AG10803 (cell line): ENCODE measurements around the gene CCPG1.

Experiments
- DNase-seq: peaks from one replicate; pipeline ENCODE4 v3.0.0; 2010; ENCODE audit warnings: low read depth
- H3K4me3 ChIP-seq: 2 replicates; pipeline ENCODE4 v1.5.1; 2011; ENCODE audit warnings: mild to moderate bottlenecking, low read length, control low read depth
- TF ChIP-seq, protein P1 (sequence below): conservative IDR thresholded peaks from 2 replicates; pipeline ENCODE4 v1.5.1; 2011; ENCODE audit warnings: mild to moderate bottlenecking, low read length, control low read depth, inconsistent platforms

Gene CCPG1

DNA sequence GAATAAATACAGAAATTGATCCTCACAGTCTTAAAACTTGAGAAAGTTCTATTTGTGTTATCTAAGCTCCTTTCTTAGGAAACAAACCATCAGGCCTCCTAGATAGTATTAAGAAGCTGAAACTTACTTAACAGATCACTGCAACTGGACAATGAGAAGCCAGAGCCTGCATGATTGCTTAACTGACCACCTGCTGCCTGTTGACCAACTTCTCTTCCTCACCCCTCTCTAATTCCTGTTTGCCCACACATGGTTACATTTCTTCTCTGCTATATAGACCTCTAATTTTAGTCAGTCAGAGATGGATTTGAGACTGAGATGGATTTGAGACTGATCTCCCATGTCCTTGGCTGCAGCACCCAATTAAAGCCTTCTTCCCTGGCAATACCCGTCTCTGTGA, 13.5 kb downstream of the CCPG1 start:
- DNase-seq = peak; percentile 26
- H3K4me3 ChIP-seq = no peak overlapping the region
- TF ChIP-seq, protein P1, sequence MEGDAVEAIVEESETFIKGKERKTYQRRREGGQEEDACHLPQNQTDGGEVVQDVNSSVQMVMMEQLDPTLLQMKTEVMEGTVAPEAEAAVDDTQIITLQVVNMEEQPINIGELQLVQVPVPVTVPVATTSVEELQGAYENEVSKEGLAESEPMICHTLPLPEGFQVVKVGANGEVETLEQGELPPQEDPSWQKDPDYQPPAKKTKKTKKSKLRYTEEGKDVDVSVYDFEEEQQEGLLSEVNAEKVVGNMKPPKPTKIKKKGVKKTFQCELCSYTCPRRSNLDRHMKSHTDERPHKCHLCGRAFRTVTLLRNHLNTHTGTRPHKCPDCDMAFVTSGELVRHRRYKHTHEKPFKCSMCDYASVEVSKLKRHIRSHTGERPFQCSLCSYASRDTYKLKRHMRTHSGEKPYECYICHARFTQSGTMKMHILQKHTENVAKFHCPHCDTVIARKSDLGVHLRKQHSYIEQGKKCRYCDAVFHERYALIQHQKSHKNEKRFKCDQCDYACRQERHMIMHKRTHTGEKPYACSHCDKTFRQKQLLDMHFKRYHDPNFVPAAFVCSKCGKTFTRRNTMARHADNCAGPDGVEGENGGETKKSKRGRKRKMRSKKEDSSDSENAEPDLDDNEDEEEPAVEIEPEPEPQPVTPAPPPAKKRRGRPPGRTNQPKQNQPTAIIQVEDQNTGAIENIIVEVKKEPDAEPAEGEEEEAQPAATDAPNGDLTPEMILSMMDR = no peak

DNA sequence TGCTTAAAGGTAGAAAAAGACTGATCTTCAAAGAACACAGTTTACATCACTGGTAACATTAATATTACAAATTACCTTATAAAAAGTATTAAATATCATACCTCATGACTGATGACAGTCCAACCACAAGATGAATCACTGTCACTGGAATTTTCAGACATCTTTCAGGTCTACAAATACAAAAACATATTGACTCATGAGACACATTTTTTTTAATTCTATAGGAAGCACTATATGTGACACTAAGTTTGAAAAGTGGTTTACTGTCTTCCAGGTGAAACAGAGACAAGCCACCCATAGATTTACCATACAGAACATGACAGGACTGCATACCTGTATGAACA, 18.9 kb downstream of the CCPG1 start:
- TF ChIP-seq, protein P1 = no peak
- H3K4me3 ChIP-seq = no peak overlapping the region
- DNase-seq = peak; percentile 6

DNA sequence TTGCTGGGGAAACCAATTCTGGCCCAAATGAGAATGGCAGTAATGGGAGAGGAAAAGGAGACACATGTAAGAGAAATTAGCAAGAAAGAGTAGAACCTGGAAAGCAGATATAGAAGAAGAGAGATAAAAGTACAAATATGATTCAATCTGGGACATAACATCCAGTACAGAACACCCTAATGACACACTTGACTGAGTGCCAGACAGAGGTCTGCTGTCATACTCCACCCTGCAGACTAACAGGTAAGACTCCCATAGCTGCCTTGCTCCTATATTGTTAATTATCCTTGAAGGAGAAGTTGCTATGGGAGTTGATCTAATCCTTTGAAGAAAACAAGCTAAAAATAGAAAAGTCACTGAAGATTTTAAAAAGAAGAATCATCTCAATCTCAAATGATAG, 21.1 kb downstream of the CCPG1 start:
- no peak for DNase-seq
- TF ChIP-seq, protein P1 = no peak
- no peak overlapping the region for H3K4me3 ChIP-seq

DNA sequence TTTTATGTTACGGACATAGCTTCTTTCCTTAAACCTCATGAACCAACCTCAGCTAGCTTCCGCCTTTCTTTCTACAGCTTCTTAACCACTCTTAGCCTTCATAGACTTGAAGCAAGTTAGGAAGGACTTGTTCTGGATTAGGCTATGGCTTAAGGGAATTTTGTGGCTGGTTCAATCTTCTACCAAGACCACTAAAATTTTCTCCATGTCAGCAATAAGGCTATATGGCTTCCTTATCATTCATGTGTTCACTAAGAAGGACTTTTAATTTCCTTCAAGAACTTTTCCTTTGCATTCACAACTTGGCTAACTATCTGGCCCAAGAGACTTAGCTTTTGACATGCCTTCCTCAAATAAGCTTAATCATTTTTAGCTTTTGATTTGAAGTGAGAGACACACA, 24.5 kb downstream of the CCPG1 start:
- DNase-seq = no peak
- H3K4me3 ChIP-seq = no peak overlapping the region
- TF ChIP-seq, protein P1 = no peak

DNA sequence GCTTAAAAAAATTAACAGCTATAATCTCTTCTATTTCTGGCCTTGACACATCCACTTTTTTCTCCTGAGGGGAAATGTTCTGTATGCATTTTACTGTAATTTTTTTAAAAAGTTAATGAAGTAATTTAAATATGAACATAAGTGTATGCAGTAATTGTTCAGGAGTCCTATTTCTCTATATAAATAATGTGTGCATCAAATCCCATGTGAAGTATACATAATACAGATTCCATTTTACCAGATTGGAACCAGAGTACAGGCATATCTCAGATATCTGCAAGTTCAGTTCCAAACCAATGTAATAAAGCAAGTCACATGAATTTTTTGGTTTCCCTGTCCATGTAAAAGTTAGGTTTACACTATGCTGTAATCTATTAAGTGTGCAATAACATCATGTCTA, 26.6 kb downstream of the CCPG1 start:
- no peak overlapping the region for H3K4me3 ChIP-seq
- DNase-seq = no peak
- TF ChIP-seq, protein P1 = no peak

DNA sequence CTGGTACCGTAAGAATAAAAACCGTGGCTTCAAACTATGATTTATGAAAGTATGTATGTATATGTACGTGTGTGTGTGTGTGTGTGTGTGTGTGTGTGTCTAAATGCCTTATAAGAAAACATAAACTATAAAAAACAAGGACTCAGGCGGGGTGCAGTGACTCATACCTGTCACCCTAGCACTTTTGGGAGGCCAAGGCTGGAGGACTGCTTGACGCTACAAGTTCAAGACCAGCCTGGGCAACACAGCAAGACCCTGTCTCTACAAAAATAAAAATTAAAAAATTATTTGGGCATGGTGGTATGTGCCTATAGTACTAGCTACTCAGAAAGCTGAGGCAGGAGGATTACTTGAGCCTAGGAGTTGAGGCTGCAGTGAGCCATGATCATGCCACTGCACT, 29.1 kb downstream of the CCPG1 start:
- no peak overlapping the region for H3K4me3 ChIP-seq
- TF ChIP-seq, protein P1 = no peak
- DNase-seq = no peak

DNA sequence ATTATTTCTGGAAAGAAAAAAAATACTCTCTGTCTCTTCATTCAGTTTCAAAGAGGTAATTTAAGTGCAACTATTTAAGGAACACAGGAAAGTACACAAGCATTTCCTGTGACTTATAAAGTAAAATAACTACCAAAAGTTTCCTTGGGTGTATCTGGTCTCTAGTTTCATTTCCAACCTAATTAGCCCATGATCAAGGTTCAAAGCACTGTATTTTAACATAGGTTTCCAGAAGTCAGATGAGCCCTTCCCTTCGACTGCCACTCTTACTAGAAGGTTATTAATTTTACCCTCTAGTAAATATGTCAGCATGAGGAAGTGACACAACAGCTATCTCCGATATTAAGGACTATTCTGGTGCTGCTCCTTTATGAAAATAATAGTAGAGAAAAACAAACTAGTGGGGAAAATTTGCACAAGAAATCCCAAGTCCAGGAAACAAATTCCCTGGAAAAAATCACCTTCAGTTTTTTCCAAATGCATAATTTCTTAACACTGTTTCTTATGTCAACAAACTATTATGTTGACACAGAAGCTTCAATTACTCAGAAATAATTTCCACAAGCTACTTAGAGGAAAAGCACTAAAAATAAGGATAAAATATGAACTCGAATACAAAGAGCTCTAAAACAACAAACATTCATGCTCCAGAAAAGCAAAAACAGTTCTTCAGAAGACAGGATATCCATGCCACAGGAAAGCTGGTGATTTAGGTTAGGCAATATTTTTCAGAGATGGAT, 35.3 kb downstream of the CCPG1 start:
- H3K4me3 ChIP-seq = no peak overlapping the region
- TF ChIP-seq, protein P1 = no peak
- no peak for DNase-seq
